CD4-positive, alpha-beta T cell (primary cell): ENCODE measurements around the gene EEF1A2. TPM values are rescaled to one million over a fixed set of nuclear protein-coding genes. Genes with fewer than 3 reads are reported as not detected.

Experiments
- ATAC-seq: fragments of 200-7000 bp; cut with Tn5 transposase; one replicate; pipeline ENCODE4 v1.10.0; 2022; ENCODE audit warnings: mild to moderate bottlenecking; ENCODE audit not compliant: poor library complexity
- CTCF ChIA-PET: fragments of 350-600 bp; sonication (Branson Sonifier 250); formaldehyde crosslinking; loops from one replicate; lab custom pipeline; 2021; ENCODE audit warnings: antibody characterized with exemption, inconsistent platforms; lab: Charles Lee
- POLR2A ChIA-PET: fragments of 350-600 bp; sonication (Branson Sonifier 250); formaldehyde crosslinking; loops from one replicate; lab custom pipeline; 2021; ENCODE audit warnings: antibody characterized with exemption, inconsistent platforms; lab: Charles Lee
- DNase-seq, 14 experiments: peaks; one replicate each; pipeline ENCODE4 v3.0.0-alpha.2; 2013 to 2020; ENCODE audit warnings: mixed read lengths in 2 of 14
- H3K27ac ChIP-seq, 2 donors: one replicate each; pipeline versions ENCODE4 v1.5.1 to v1.7.0; 2013; ENCODE audit warnings: low read length in 2 of 2, low read depth in 1 of 2, mild to moderate bottlenecking in 1 of 2
- H3K27me3 ChIP-seq, 2 experiments: 1 replicate in 1 of 2; 2 replicates in 1 of 2; pipeline versions ENCODE4 v1.6.1 to v1.7.0; 2013; ENCODE audit warnings: low read length in 2 of 2, control low read depth in 1 of 2, mild to moderate bottlenecking in 1 of 2, moderate library complexity in 1 of 2; ENCODE audit not compliant: insufficient read depth in 2 of 2, control insufficient read depth in 1 of 2
- H3K36me3 ChIP-seq: one replicate; pipeline ENCODE4 v1.6.1; 2013; ENCODE audit warnings: low read length, control low read depth; ENCODE audit not compliant: insufficient read depth
- H3K4me1 ChIP-seq: one replicate; pipeline ENCODE4 v1.6.1; 2013; ENCODE audit warnings: low read length, control low read depth; ENCODE audit not compliant: insufficient read depth
- H3K4me3 ChIP-seq: one replicate; pipeline ENCODE4 v1.5.1; 2013; ENCODE audit warnings: mild to moderate bottlenecking, low read length, moderate library complexity
- H3K9me3 ChIP-seq, 2 experiments: 1 replicate in 1 of 2; 2 replicates in 1 of 2; pipeline versions ENCODE4 v1.6.1 to v1.7.0; 2013; ENCODE audit warnings: low read length in 2 of 2, mild to moderate bottlenecking in 2 of 2, control low read depth in 1 of 2, moderate library complexity in 1 of 2; ENCODE audit not compliant: control insufficient read depth in 1 of 2, insufficient read depth in 1 of 2
- H3K27ac Mint-ChIP-seq: one replicate; pipeline ENCODE4 v1.8.0; 2020; ENCODE audit warnings: mixed read lengths
- H3K27me3 Mint-ChIP-seq: one replicate; pipeline ENCODE4 v1.8.0; 2021; ENCODE audit warnings: mixed read lengths
- H3K36me3 Mint-ChIP-seq: one replicate; pipeline ENCODE4 v1.8.0; 2021; ENCODE audit warnings: low read depth, mixed read lengths
- H3K4me1 Mint-ChIP-seq: one replicate; pipeline ENCODE4 v1.8.0; 2021; ENCODE audit warnings: low read depth, mixed read lengths
- H3K4me3 Mint-ChIP-seq: one replicate; pipeline ENCODE4 v1.8.0; 2020; ENCODE audit warnings: mild to moderate bottlenecking, mixed read lengths
- H3K9me3 Mint-ChIP-seq: one replicate; pipeline ENCODE4 v1.8.0; 2020; ENCODE audit warnings: mixed read lengths
- intact Hi-C, 2 experiments: fragments of 100-400 bp; cut with DNase I in 1 of 2; cut with micrococcal nuclease in 1 of 2; formaldehyde crosslinking; loops; one replicate each; pipeline versions ENCODE4 v1.15.1 to v1.9.0; 2023 to 2025; cut with DNase I, micrococcal nuclease
- total RNA-seq, 174 experiments: library from RNA in 2 of 174; stranded (reverse) in 2 of 174; gene quantifications; one replicate each; pipeline ENCODE4 v1.2.3 and lab custom pipeline; 2021 to 2026
- TF ChIP-seq, protein P1 (sequence below): fragments of 200-600 bp; IDR thresholded peaks from one replicate; pipeline ENCODE4 v1.8.0; 2022; ENCODE audit warnings: antibody characterized with exemption, mild to moderate bottlenecking

The EEF1A2 gene
- total RNA-seq, 2 experiments from 2014 or later, result 0.92 to 1.1 TPM

DNA sequence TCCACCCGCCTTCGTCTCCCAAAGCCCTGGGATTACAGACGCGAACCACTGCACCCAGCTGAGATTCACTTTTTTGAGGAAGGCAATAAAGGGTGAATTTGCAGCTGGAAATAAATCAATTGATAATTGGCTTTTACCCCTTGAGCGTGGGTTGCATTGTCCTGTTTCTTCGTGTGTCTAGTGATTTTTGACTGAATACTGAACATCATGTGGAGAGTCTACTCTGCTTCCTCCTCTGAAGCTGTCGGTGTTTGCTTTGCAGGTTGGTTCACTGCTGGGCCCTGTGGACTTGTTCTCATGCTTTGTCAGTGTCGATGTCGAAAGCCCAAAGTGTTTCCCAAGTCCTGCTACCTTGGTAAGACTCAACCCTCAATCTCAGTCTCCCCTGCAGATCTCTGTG, 5.8 kb upstream of the EEF1A2 start:
- ChIA-PET CTCF (no interaction called here), POLR2A (no interaction called here)
- Histone ChIP-seq H3K27ac (no peak overlapping the region), H3K4me1 (peaks cover 8% of the 10 kb centered on the region), H3K36me3 (no peaks in the 10 kb centered on the region), H3K4me3 (no peak overlapping the region), H3K9me3 (peaks cover 13 to 41% of the 10 kb centered on the region in 2 experiments), H3K27me3 (peaks cover 4 to 21% of the 10 kb centered on the region in 2 experiments)
- no peak overlapping the region for H3K4me3 Mint-ChIP-seq
- intact Hi-C loops, result no loop called here
- H3K4me1 Mint-ChIP-seq, result no peaks in the 10 kb centered on the region
- H3K27ac Mint-ChIP-seq, result no peak overlapping the region
- ATAC-seq, result no peak
- TF ChIP-seq, protein P1, sequence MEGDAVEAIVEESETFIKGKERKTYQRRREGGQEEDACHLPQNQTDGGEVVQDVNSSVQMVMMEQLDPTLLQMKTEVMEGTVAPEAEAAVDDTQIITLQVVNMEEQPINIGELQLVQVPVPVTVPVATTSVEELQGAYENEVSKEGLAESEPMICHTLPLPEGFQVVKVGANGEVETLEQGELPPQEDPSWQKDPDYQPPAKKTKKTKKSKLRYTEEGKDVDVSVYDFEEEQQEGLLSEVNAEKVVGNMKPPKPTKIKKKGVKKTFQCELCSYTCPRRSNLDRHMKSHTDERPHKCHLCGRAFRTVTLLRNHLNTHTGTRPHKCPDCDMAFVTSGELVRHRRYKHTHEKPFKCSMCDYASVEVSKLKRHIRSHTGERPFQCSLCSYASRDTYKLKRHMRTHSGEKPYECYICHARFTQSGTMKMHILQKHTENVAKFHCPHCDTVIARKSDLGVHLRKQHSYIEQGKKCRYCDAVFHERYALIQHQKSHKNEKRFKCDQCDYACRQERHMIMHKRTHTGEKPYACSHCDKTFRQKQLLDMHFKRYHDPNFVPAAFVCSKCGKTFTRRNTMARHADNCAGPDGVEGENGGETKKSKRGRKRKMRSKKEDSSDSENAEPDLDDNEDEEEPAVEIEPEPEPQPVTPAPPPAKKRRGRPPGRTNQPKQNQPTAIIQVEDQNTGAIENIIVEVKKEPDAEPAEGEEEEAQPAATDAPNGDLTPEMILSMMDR, result no peak
- DNase-seq, result no peak
- H3K9me3 Mint-ChIP-seq, result peaks cover 2% of the 10 kb centered on the region
- H3K36me3 Mint-ChIP-seq, result no peaks in the 10 kb centered on the region
- peaks cover 37% of the 10 kb centered on the region for H3K27me3 Mint-ChIP-seq

DNA sequence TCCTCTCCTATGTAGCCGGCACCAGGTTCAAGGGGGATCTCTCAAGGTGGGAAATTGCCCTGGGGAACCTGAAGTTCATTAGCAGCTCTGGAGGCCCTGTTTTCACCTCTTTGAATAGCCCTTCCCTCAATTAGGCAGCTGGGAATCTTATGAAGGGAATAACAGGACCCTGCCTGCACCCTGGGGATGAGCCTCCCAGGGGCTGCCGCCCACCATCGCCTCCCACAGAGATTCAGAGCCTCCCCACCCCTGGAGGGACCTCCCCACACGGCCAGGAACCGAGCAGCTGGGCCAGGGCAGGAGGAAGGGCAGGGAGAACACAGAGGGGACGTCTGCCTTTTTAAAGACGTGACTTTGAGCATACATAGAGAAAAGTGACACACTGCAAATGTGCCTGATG, 4.6 kb upstream of the EEF1A2 start:
- Histone ChIP-seq H3K36me3 (no peaks in the 10 kb centered on the region), H3K27me3 (peaks cover 8 to 23% of the 10 kb centered on the region in 2 experiments), H3K4me3 (no peak overlapping the region), H3K9me3 (peaks cover 13 to 44% of the 10 kb centered on the region in 2 experiments), H3K27ac (no peak overlapping the region), H3K4me1 (peaks cover 17% of the 10 kb centered on the region)
- no peak overlapping the region for H3K27ac Mint-ChIP-seq
- ChIA-PET POLR2A (no interaction called here), CTCF (no interaction called here)
- H3K27me3 Mint-ChIP-seq, result peaks cover 31% of the 10 kb centered on the region
- intact Hi-C loops, result no loop called here
- ATAC-seq, result no peak
- TF ChIP-seq, protein P1, result no peak
- H3K4me3 Mint-ChIP-seq, result no peak overlapping the region
- H3K36me3 Mint-ChIP-seq, result no peaks in the 10 kb centered on the region
- H3K9me3 Mint-ChIP-seq, result peaks cover 2% of the 10 kb centered on the region
- DNase-seq, result no peak
- no peaks in the 10 kb centered on the region for H3K4me1 Mint-ChIP-seq

DNA sequence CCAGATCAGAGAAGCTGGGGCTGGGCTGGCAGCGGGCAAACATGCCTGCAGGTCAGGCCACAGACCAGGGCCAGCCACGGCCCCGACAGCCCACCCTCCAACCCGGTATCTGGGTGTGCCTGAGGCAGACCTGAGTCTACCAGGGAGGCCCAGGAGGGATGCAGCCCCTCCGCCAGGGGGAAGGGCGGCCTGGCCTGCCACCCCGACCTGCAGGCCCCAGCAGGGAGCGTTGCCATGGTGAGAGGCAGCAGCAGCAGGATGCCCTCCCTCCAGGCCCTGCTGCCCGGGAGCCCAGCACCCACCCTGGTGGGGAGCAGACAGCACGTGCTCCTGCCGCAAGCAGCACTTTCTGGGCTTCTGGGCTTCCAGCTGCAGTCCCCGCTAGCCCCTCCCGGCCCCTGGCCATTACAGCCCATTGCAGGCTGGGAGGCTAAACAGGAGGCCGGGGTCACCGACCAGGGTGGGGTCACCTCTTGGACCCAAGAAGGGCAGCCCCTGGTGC, 3.8 kb upstream of the EEF1A2 start:
- H3K9me3 ChIP-seq, result peaks cover 13 to 40% of the 10 kb centered on the region in 2 experiments
- ChIA-PET CTCF (no interaction called here), POLR2A (no interaction called here)
- no peak overlapping the region for H3K4me3 ChIP-seq
- peaks cover 18% of the 10 kb centered on the region for H3K4me1 ChIP-seq
- Mint-ChIP-seq H3K36me3 (no peaks in the 10 kb centered on the region), H3K9me3 (peaks cover 2% of the 10 kb centered on the region), H3K27ac (no peak overlapping the region), H3K4me1 (no peaks in the 10 kb centered on the region), H3K27me3 (peaks cover 25% of the 10 kb centered on the region), H3K4me3 (no peak overlapping the region)
- H3K36me3 ChIP-seq, result no peaks in the 10 kb centered on the region
- peaks cover 15 to 23% of the 10 kb centered on the region in 2 experiments for H3K27me3 ChIP-seq
- intact Hi-C loops, result no loop called here
- ATAC-seq (no peak), DNase-seq (peak in 1 of 14 experiments; percentile 19)
- TF ChIP-seq, protein P1, result no peak
- no peak overlapping the region for H3K27ac ChIP-seq
